OCI-LY1 (cell line): ENCODE results near the gene ANKRD13C.

ENCODE experiments used
- H2AFZ ChIP-seq: fragments of 200-600 bp; sonication (generic), shearing (Covaris generic); 2 replicates; pipeline ENCODE4 v1.6.0; 2014; ENCODE audit warnings: antibody characterized with exemption, mild to moderate bottlenecking, low read length
- H3F3A ChIP-seq: fragments of 200-600 bp; sonication (generic), shearing (Covaris generic); 2 replicates; pipeline ENCODE4 v1.6.0; 2014; ENCODE audit warnings: mild to moderate bottlenecking, antibody characterized with exemption, low read length, moderate library complexity; ENCODE audit not compliant: insufficient read depth
- H3K27ac ChIP-seq: fragments of 200-600 bp; sonication (generic); 2 replicates; pipeline ENCODE4 v1.5.1; 2014; ENCODE audit warnings: low read length, mixed run types, mild to moderate bottlenecking, low read depth; ENCODE audit not compliant: poor library complexity, severe bottlenecking
- H3K27me3 ChIP-seq: fragments of 200-600 bp; sonication (generic); 2 replicates; pipeline ENCODE4 v1.6.0; 2014; ENCODE audit warnings: antibody characterized with exemption, mild to moderate bottlenecking, low read length, moderate library complexity; ENCODE audit not compliant: insufficient read depth
- H3K36me3 ChIP-seq: fragments of 200-600 bp; sonication (generic); 2 replicates; pipeline ENCODE4 v1.6.1; 2014; ENCODE audit warnings: mild to moderate bottlenecking, antibody characterized with exemption, low read length, moderate library complexity, mixed read lengths; ENCODE audit not compliant: insufficient read depth
- H3K4me1 ChIP-seq: fragments of 200-600 bp; sonication (generic); 2 replicates; pipeline ENCODE4 v1.5.1; 2014; ENCODE audit warnings: mild to moderate bottlenecking, low read length, moderate library complexity; ENCODE audit not compliant: insufficient read depth, severe bottlenecking
- H3K4me2 ChIP-seq: fragments of 200-600 bp; sonication (generic), shearing (Covaris generic); 2 replicates; pipeline ENCODE4 v1.6.1; 2014; ENCODE audit warnings: low read length
- H3K4me3 ChIP-seq: fragments of 200-600 bp; sonication (generic); 2 replicates; pipeline ENCODE4 v1.5.1; 2014; ENCODE audit warnings: low read length, low read depth, mild to moderate bottlenecking, mixed read lengths; ENCODE audit not compliant: poor library complexity, severe bottlenecking
- H3K79me2 ChIP-seq: fragments of 200-600 bp; shearing (Covaris generic); 2 replicates; pipeline ENCODE4 v1.6.1; 2016; ENCODE audit warnings: mixed run types, low read length, mixed read lengths; ENCODE audit not compliant: insufficient read depth
- H3K9ac ChIP-seq: fragments of 200-600 bp; sonication (generic), shearing (Covaris generic); 2 replicates; pipeline ENCODE4 v1.6.1; 2014; ENCODE audit warnings: mild to moderate bottlenecking, low read length, mixed read lengths
- H3K9me2 ChIP-seq: fragments of 200-600 bp; sonication (generic), shearing (Covaris generic); 2 replicates; pipeline ENCODE4 v1.6.1; 2014; ENCODE audit warnings: low read depth, mild to moderate bottlenecking, low read length, mixed read lengths
- H3K9me3 ChIP-seq: fragments of 200-600 bp; shearing (Covaris generic); 2 replicates; pipeline ENCODE4 v1.6.1; 2014; ENCODE audit warnings: low read length, mixed read lengths
- H4K20me1 ChIP-seq: fragments of 200-600 bp; sonication (generic), shearing (Covaris generic); 2 replicates; pipeline ENCODE4 v1.6.0; 2016; ENCODE audit warnings: mild to moderate bottlenecking, low read length; ENCODE audit not compliant: insufficient read depth
- CTCF ChIP-seq: fragments of 200-600 bp; sonication (generic), shearing (Covaris generic); IDR thresholded peaks from 2 replicates; pipeline ENCODE4 v1.5.1; 2017; ENCODE audit warnings: mild to moderate bottlenecking, antibody characterized with exemption, low read length, moderate library complexity, mixed read lengths
- EZH2 ChIP-seq: fragments of 200-600 bp; sonication (generic), shearing (Covaris generic); IDR thresholded peaks from 2 replicates; pipeline ENCODE4 v1.8.0; 2017; ENCODE audit warnings: borderline replicate concordance, mixed run types, mild to moderate bottlenecking, antibody characterized with exemption, low read length, moderate library complexity, mixed read lengths

The ANKRD13C gene

GRCh38 chr1:70220517-70221237 is 133.8 kb downstream of the ANKRD13C start:
- Histone ChIP-seq H3K9ac (peak overlapping the region; percentile 96), H4K20me1 (0 out of 2 replicates have a peak, but pooled peaks cover 10% of the 10 kb centered on the region), H3K4me1 (peaks cover 47% of the 10 kb centered on the region), H3K4me3 (peak overlapping the region; percentile 89), H3K36me3 (peaks cover 43% of the 10 kb centered on the region), H3K9me2 (no peaks in the 10 kb centered on the region), H3K4me2 (peak overlapping the region; percentile 84), H3F3A (no peaks in the 10 kb centered on the region), H2AFZ (peak overlapping the region; percentile 77; the same call in 1 of the 2 replicates), H3K27me3 (no peaks in the 10 kb centered on the region), H3K27ac (peak overlapping the region; percentile 82), H3K79me2 (peaks cover 74% of the 10 kb centered on the region), H3K9me3 (no peaks in the 10 kb centered on the region)
- TF ChIP-seq EZH2 (no peak), CTCF (no peak)

- no peaks in the 10 kb centered on the region for H3K9me2 ChIP-seq
- H3K36me3 ChIP-seq: peaks cover 43% of the 10 kb centered on the region
- no peaks in the 10 kb centered on the region for H3F3A ChIP-seq
- H3K9me3 ChIP-seq: no peaks in the 10 kb centered on the region
- TF ChIP-seq EZH2: no peak
- TF ChIP-seq CTCF: no peak
- H3K4me1 ChIP-seq: peaks cover 46% of the 10 kb centered on the region
- H2AFZ ChIP-seq: no peak overlapping the region
- H3K27ac ChIP-seq: peak overlapping the region; percentile 82
- peak overlapping the region; percentile 23; the same call in 1 of the 2 replicates for H3K9ac ChIP-seq
- peak overlapping the region; percentile 47 for H3K4me2 ChIP-seq
- H3K27me3 ChIP-seq: no peaks in the 10 kb centered on the region
- 0 out of 2 replicates have a peak, but pooled peaks cover 10% of the 10 kb centered on the region for H4K20me1 ChIP-seq
- peaks cover 74% of the 10 kb centered on the region for H3K79me2 ChIP-seq
- no peak overlapping the region for H3K4me3 ChIP-seq
Observed at GRCh38 chr1:70220015-70220414, 134.5 kb downstream of the ANKRD13C start.

DNA sequence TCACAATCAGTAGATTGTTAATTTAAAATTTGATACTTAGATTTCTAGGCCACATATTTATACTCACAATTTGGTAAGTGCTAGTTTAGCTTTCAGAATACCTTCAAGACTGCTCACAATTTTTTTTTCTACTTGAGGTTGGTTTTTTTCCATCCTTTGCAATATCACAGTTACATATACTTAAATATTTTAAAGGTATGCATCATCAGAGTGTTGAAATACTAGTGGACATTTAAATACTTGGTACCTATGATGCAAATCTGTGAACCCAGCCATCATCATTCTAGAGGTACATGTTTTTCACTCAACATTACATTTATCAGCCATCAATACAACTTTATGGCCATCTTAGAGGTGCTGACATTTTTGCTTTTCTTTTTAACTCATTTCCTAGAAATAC is 143.0 kb downstream of the ANKRD13C start:
- Histone ChIP-seq H2AFZ (no peak overlapping the region), H3K4me3 (no peak overlapping the region), H3K36me3 (peaks cover 29% of the 10 kb centered on the region), H3K9me3 (no peaks in the 10 kb centered on the region), H3K27me3 (no peaks in the 10 kb centered on the region), H3K9me2 (no peaks in the 10 kb centered on the region), H3K27ac (no peak overlapping the region), H3K79me2 (peaks cover 93% of the 10 kb centered on the region), H4K20me1 (no peaks in the 10 kb centered on the region), H3F3A (no peaks in the 10 kb centered on the region), H3K4me1 (peaks cover 21% of the 10 kb centered on the region), H3K4me2 (no peak overlapping the region), H3K9ac (no peak overlapping the region)
- TF ChIP-seq CTCF (no peak), EZH2 (no peak)
